K562 (cell line): ENCODE results near the gene ZNF717. TPM values are rescaled to one million over a fixed set of nuclear protein-coding genes. Genes with fewer than 3 reads are reported as not detected.

ENCODE experiments used
- ATAC-seq: fragments of 200-7000 bp; cut with Tn5 transposase; 3 replicates; pipeline ENCODE4 v1.9.1; 2020; ENCODE audit warnings: moderate library complexity
- BruUV-seq: library from RNA; stranded (reverse); fragments of 400-500 nt; replicated peaks from 2 replicates; lab custom pipeline; 2021; lab: Mats Ljungman, UMichigan
- CTCF ChIA-PET: fragments of 300-600 bp; formaldehyde crosslinking; extraction: SDS; loops from one replicate; lab custom pipeline; 2021; ENCODE audit warnings: low intra/inter-chr PET ratio; lab: Yijun Ruan, JAX
- POLR2A ChIA-PET: fragments of 300-600, 350-650 bp; sonication (Branson Sonifier 250); formaldehyde crosslinking; extraction: SDS; loops from one replicate; lab custom pipeline; 2021; ENCODE audit warnings: antibody characterized with exemption, inconsistent platforms; lab: Yijun Ruan, JAX
- DNase-seq, 4 experiments: peaks; one replicate each; pipeline versions ENCODE4 v3.0.0 to v3.0.0-alpha.2; 2011 to 2018; ENCODE audit warnings: low spot score in 3 of 4, mixed read lengths in 3 of 4; ENCODE audit errors: extremely low read depth in 1 of 4
- FAIRE-seq: peaks from 2 replicates; lab custom pipeline; 2011; peaks lifted over from hg19 to GRCh38; lab: Jason Lieb, UNC
- H2AFZ ChIP-seq: 2 replicates; pipeline ENCODE4 v1.6.0; 2011; ENCODE audit warnings: low read depth, low read length, control low read depth, inconsistent platforms
- H3K27ac ChIP-seq: fragments of 200-600 bp; 3 replicates; pipeline ENCODE4 v1.8.0; 2011; ENCODE audit warnings: low read depth, mild to moderate bottlenecking, control low read depth, inconsistent platforms, low read length, moderate library complexity, mixed read lengths; ENCODE audit errors: extremely low read depth
- H3K27me3 ChIP-seq, 2 experiments: fragments of 300-600 bp in 1 of 2; 2 replicates in 1 of 2; 3 replicates in 1 of 2; pipeline versions ENCODE4 v1.6.0 to v1.8.0; 2011; ENCODE audit warnings: inconsistent platforms in 2 of 2, low read length in 2 of 2, mild to moderate bottlenecking in 1 of 2, mixed read lengths in 1 of 2, moderate library complexity in 1 of 2; ENCODE audit not compliant: control insufficient read depth in 2 of 2, insufficient read depth in 2 of 2
- H3K36me3 ChIP-seq: fragments of 300-600 bp; 3 replicates; pipeline ENCODE4 v1.8.0; 2011; ENCODE audit warnings: mild to moderate bottlenecking, low read length, inconsistent platforms; ENCODE audit not compliant: control insufficient read depth, insufficient read depth
- H3K4me1 ChIP-seq, 2 experiments: fragments of 200-600 bp in 1 of 2; replicated peaks in 1 of 2; 2 replicates in 1 of 2; 3 replicates in 1 of 2; pipeline versions ENCODE4 v1.5.1 to v1.8.0; 2011; ENCODE audit warnings: inconsistent platforms in 2 of 2, low read length in 2 of 2, mild to moderate bottlenecking in 1 of 2, mixed read lengths in 1 of 2, moderate library complexity in 1 of 2; ENCODE audit not compliant: control insufficient read depth in 2 of 2, insufficient read depth in 2 of 2
- H3K4me2 ChIP-seq: 2 replicates; pipeline ENCODE4 v1.6.1; 2011; ENCODE audit warnings: low read length, control low read depth, inconsistent platforms, mixed read lengths; ENCODE audit not compliant: insufficient read depth
- H3K4me3 ChIP-seq: fragments of 200-600 bp; sonication (generic), shearing (Covaris generic); 2 replicates; pipeline ENCODE4 v1.5.1; 2016; ENCODE audit warnings: control low read depth, inconsistent platforms
- H3K79me2 ChIP-seq: fragments of 200-600 bp; 3 replicates; pipeline ENCODE4 v1.8.0; 2011; ENCODE audit warnings: low read length, inconsistent platforms; ENCODE audit not compliant: control insufficient read depth, insufficient read depth
- H3K9ac ChIP-seq, 2 experiments: 2 replicates each; pipeline versions ENCODE4 v1.6.0 to v1.6.1; 2011; ENCODE audit warnings: low read depth in 2 of 2, low read length in 2 of 2, control low read depth in 1 of 2, inconsistent platforms in 1 of 2, mild to moderate bottlenecking in 1 of 2, mixed read lengths in 1 of 2; ENCODE audit not compliant: insufficient read depth in 1 of 2
- H3K9me1 ChIP-seq: one replicate; pipeline ENCODE4 v1.6.0; 2011; ENCODE audit warnings: inconsistent platforms, mild to moderate bottlenecking, low read length, moderate library complexity; ENCODE audit not compliant: control insufficient read depth, insufficient read depth
- H3K9me3 ChIP-seq: replicated peaks from 2 replicates; pipeline ENCODE4 v1.5.1; 2011; ENCODE audit warnings: low read depth, low read length, inconsistent platforms; ENCODE audit not compliant: control insufficient read depth, insufficient read depth
- H4K20me1 ChIP-seq: replicated peaks from 2 replicates; pipeline ENCODE4 v1.6.1; 2011; ENCODE audit warnings: low read length, inconsistent platforms, mixed read lengths; ENCODE audit not compliant: control insufficient read depth, insufficient read depth
- ARHGAP35 ChIP-seq: fragments of 450-650 bp; IDR thresholded peaks from 2 replicates; pipeline ENCODE4 v1.6.1; 2018; ENCODE audit not compliant: partially characterized antibody
- DMBX1 ChIP-seq: fragments of 250-450 bp; sonication (Bioruptor Pico); IDR thresholded peaks from 2 replicates; pipeline ENCODE4 v1.8.0; 2022; ENCODE audit warnings: inconsistent platforms, mild to moderate bottlenecking, moderate library complexity, borderline replicate concordance
- FOS ChIP-seq: IDR thresholded peaks from 3 replicates; pipeline ENCODE4 v1.6.1; 2011; ENCODE audit not compliant: insufficient read length; ENCODE audit errors: extremely low read depth
- FOXK1 ChIP-seq: sonication (generic); formaldehyde crosslinking; IDR thresholded peaks from 2 replicates; pipeline ENCODE4 v1.8.0; 2022; ENCODE audit warnings: missing genetic modification reagents, mild to moderate bottlenecking, borderline replicate concordance
- FOXO4 ChIP-seq: fragments of 450-650 bp; formaldehyde crosslinking; IDR thresholded peaks from 2 replicates; pipeline ENCODE4 v1.4.0; 2020; ENCODE audit warnings: mild to moderate bottlenecking, moderate library complexity
- GTF2F1 ChIP-seq: IDR thresholded peaks from 2 replicates; pipeline ENCODE4 v1.6.1; 2011; ENCODE audit warnings: low read depth, low read length, improper control_type of control experiment
- KLF1 ChIP-seq: fragments of 450-650 bp; IDR thresholded peaks from 2 replicates; pipeline ENCODE4 v1.6.1; 2016; ENCODE audit warnings: missing genetic modification characterization, missing compliant biosample characterization
- PPARD ChIP-seq: fragments of 250-450 bp; sonication (Bioruptor Pico); IDR thresholded peaks from 2 replicates; pipeline ENCODE4 v1.8.0; 2022; ENCODE audit warnings: inconsistent platforms, mild to moderate bottlenecking, moderate library complexity
- RBBP5 ChIP-seq: fragments of 200-600 bp; sonication (generic); IDR thresholded peaks from 2 replicates; pipeline ENCODE4 v1.6.1; 2012; ENCODE audit warnings: borderline replicate concordance, mild to moderate bottlenecking, low read length, control low read depth, inconsistent platforms; ENCODE audit not compliant: insufficient read depth, poor library complexity, severe bottlenecking
- RBFOX2 ChIP-seq: fragments of 200-400 bp; formaldehyde crosslinking; IDR thresholded peaks from 2 replicates; pipeline ENCODE4 v1.6.1; 2017; ENCODE audit warnings: low read depth, mild to moderate bottlenecking, low read length, moderate library complexity
- RUNX1 ChIP-seq: sonication (generic); IDR thresholded peaks from 2 replicates; pipeline ENCODE4 v1.6.1; 2016; ENCODE audit warnings: antibody characterized with exemption, low read depth
- SAFB ChIP-seq: fragments of 200-400 bp; formaldehyde crosslinking; IDR thresholded peaks from 2 replicates; pipeline ENCODE4 v1.6.1; 2017; ENCODE audit warnings: low read depth, low read length, borderline replicate concordance
- SLC30A9 ChIP-seq: fragments of 250-450 bp; sonication (Bioruptor Pico); IDR thresholded peaks from 2 replicates; pipeline ENCODE4 v1.8.0; 2022; ENCODE audit warnings: mild to moderate bottlenecking, moderate library complexity
- TAL1 ChIP-seq: fragments of 450-650 bp; IDR thresholded peaks from 2 replicates; pipeline ENCODE4 v1.6.1; 2016; ENCODE audit warnings: mild to moderate bottlenecking
- THAP12 ChIP-seq: fragments of 250-450 bp; sonication (Bioruptor Pico); IDR thresholded peaks from 2 replicates; pipeline ENCODE4 v1.9.0; 2021; ENCODE audit warnings: mild to moderate bottlenecking, inconsistent platforms
- ZNF121 ChIP-seq: sonication (generic); formaldehyde crosslinking; conservative IDR thresholded peaks from 2 replicates; pipeline ENCODE4 v1.8.0; 2022; ENCODE audit warnings: missing genetic modification reagents
- ZNF175 ChIP-seq: fragments of 200-800 bp; sonication (Bioruptor generic); IDR thresholded peaks from 2 replicates; pipeline ENCODE4 v1.6.1; 2016; ENCODE audit warnings: low read depth, mild to moderate bottlenecking, missing genetic modification characterization, missing compliant biosample characterization
- ZNF518B ChIP-seq: fragments of 250-450 bp; sonication (Bioruptor Pico); IDR thresholded peaks from 2 replicates; pipeline ENCODE4 v1.5.0; 2021; ENCODE audit warnings: mild to moderate bottlenecking, moderate library complexity
- WGBS: fragments of 100-300 bp; shearing (Covaris generic); methylation state at CpG from one replicate; pipeline ENCODE4 v1.1.6; 2016; ENCODE audit warnings: low coverage, mixed read lengths; ENCODE audit not compliant: insufficient coverage; ENCODE audit errors: missing lambda C conversion rate; 5-methylcytosine and 5-hydroxymethylcytosine counted together
- in situ Hi-C: fragments of 300-500 bp; cut with MboI; formaldehyde crosslinking; loops from 4 replicates; pipeline ENCODE4 v1.15.0; 2018; ENCODE audit warnings: inconsistent platforms, mixed read lengths
- intact Hi-C: fragments of 100-400 bp; cut with micrococcal nuclease; formaldehyde crosslinking; loops from 2 replicates; pipeline ENCODE4 v1.14.2; 2022
- polyA plus RNA-seq, 8 experiments: library from polyadenylated mRNA; depleted of rRNA in 4 of 8; stranded (reverse) in 5 of 8; unstranded in 3 of 8; fragments of >200 nt; fragmentation: Nextera tagmentation in 2 of 8; fragmentation: Illumina TruSeq in 1 of 8; extraction: Ambion mirVana in 2 of 8; extraction: Trizol in 1 of 8; gene quantifications; 2 replicates each; pipeline versions ENCODE4 v1.2.1 to v1.2.3, GENCODE V29; 2011 to 2014; ENCODE audit warnings: inconsistent platforms in 1 of 8, missing spikeins in 1 of 8
- total RNA-seq, 7 experiments: library from RNA; depleted of rRNA in 6 of 7; stranded (reverse); fragments of >200 nt in 6 of 7; fragmentation: Illumina TruSeq in 2 of 7; extraction: Trizol in 2 of 7; gene quantifications; 2 replicates each; pipeline versions ENCODE4 v1.2.1 to v1.2.3, GENCODE V29; 2011 to 2021; ENCODE audit warnings: low replicate concordance in 1 of 7

ZNF717 gene
- total and polyA plus RNA-seq, 9 of the 15 experiments (the other 6 are each of a cell fraction or from before 2014, with no cell fraction given), result 3.6 to 24.2 (median 8.2) TPM

GRCh38 chr3:75814797-75815196 lies 29.4 kb upstream of the ZNF717 start:
- Histone ChIP-seq H3K27ac (no peak overlapping the region), H2AFZ (no peak overlapping the region), H3K36me3 (no peaks in the 10 kb centered on the region), H3K4me3 (no peak overlapping the region), H3K4me2 (no peak overlapping the region), H3K9ac (no peak overlapping the region), H3K79me2 (no peaks in the 10 kb centered on the region), H3K27me3 (no peaks in the 10 kb centered on the region), H3K9me3 (no peaks in the 10 kb centered on the region), H3K4me1 (no peaks in the 10 kb centered on the region), H4K20me1 (no peaks in the 10 kb centered on the region), H3K9me1 (no peaks in the 10 kb centered on the region)
- FAIRE-seq (no peak), ATAC-seq (no peak), DNase-seq (no peak)
- ChIA-PET POLR2A (no interaction called here), CTCF (no interaction called here)
- intact Hi-C loops (no loop called here), in situ Hi-C loops (no loop called here)
- no TSS peak for BruUV-seq
- 0% methylated on average over 3 of the region's 3 CpGs for WGBS
- no peak for TF ChIP-seq FOS
- TF ChIP-seq RBBP5, result no peak
- TF ChIP-seq SAFB, result no peak
- TF ChIP-seq KLF1 (tag), result no peak
- no peak for TF ChIP-seq ARHGAP35
- no peak for TF ChIP-seq GTF2F1
- no peak for TF ChIP-seq ZNF175 (CRISPR knock-in tag)
- TF ChIP-seq ZNF121 (CRISPR knock-in tag), result no peak
- no peak for TF ChIP-seq ZNF518B (CRISPR knock-in tag)
- no peak for TF ChIP-seq TAL1
- TF ChIP-seq THAP12, result no peak
- no peak for TF ChIP-seq RUNX1
- TF ChIP-seq RBFOX2, result no peak
- TF ChIP-seq FOXO4 (CRISPR knock-in tag), result no peak
- no peak for TF ChIP-seq DMBX1 (CRISPR knock-in tag)
- no peak for TF ChIP-seq FOXK1 (CRISPR knock-in tag)
- TF ChIP-seq SLC30A9 (CRISPR knock-in tag), result no peak
- no peak for TF ChIP-seq PPARD (CRISPR knock-in tag)
